ENCODE results near the gene GRIA2. TPM values are rescaled to one million over a fixed set of nuclear protein-coding genes. Genes with fewer than 3 reads are reported as not detected.
"Not testable (repeated sequence)": the region's sequence is repeated elsewhere in the genome, so short reads cannot be mapped to it uniquely, and the experiment has no call there.

GRIA2 gene
- total RNA-seq (not detected), total RNA-seq (0 reads per million in 2 donors)

GRCh38 chr4:157220371-157220881 lies at the start of gene GRIA2:
Gene GRIA2, plus strand, starts transcription at chr4:157220728. Its CDS starts 315 bp downstream, at chr4:157221043.
- ATAC-seq (no peak), DNase-seq (no peak)
- no peak within 1 kb of the TSS for H3K4me3 Mint-ChIP-seq
- H3K4me1 Mint-ChIP-seq = no peaks in the 10 kb centered on the region
- H3K36me3 Mint-ChIP-seq (ENCODE audit: low read depth) = peaks cover 4% of the 10 kb centered on the region
- H3K9me3 ChIP-seq (ENCODE audit: control insufficient read depth, low read length, poor library complexity, severe bottlenecking) = no peaks in the 10 kb centered on the region
- peaks cover 32% of the 10 kb centered on the region for H3K27me3 Mint-ChIP-seq
- H3K27ac Mint-ChIP-seq = no peak within 1 kb of the TSS

GRCh38 chr4:157172011-157172410 lies 48.5 kb upstream of the GRIA2 start:
- Mint-ChIP-seq H3K27me3 (no peaks in the 10 kb centered on the region), H3K27ac (no peak overlapping the region), H3K4me1 (no peaks in the 10 kb centered on the region), H3K36me3 (ENCODE audit: low read depth) (no peaks in the 10 kb centered on the region), H3K4me3 (no peak overlapping the region)
- no peak for DNase-seq
- H3K9me3 ChIP-seq (ENCODE audit: control insufficient read depth, low read length, poor library complexity, severe bottlenecking) = no peaks in the 10 kb centered on the region
- no peak for ATAC-seq

GRCh38 chr4:157180268-157180667 lies 40.3 kb upstream of the GRIA2 start:
- not testable (repeated sequence) for ATAC-seq; H3K36me3 Mint-ChIP-seq (ENCODE audit: low read depth); H3K9me3 ChIP-seq (ENCODE audit: control insufficient read depth, low read length, poor library complexity, severe bottlenecking); H3K4me1 Mint-ChIP-seq; DNase-seq; H3K27ac Mint-ChIP-seq; H3K4me3 Mint-ChIP-seq; H3K27me3 Mint-ChIP-seq

- Mint-ChIP-seq H3K4me1 (no peaks in the 10 kb centered on the region), H3K27me3 (no peaks in the 10 kb centered on the region), H3K4me3 (no peak overlapping the region), H3K36me3 (ENCODE audit: low read depth) (no peaks in the 10 kb centered on the region), H3K27ac (no peak overlapping the region)
- no peak for DNase-seq
- no peak for ATAC-seq
- H3K9me3 ChIP-seq (ENCODE audit: control insufficient read depth, low read length, poor library complexity, severe bottlenecking) = no peaks in the 10 kb centered on the region
These were observed 36.2 kb upstream of the GRIA2 start for GRCh38 chr4:157184300-157184699.

- DNase-seq (no peak), ATAC-seq (no peak)
- no peaks in the 10 kb centered on the region for H3K9me3 ChIP-seq (ENCODE audit: control insufficient read depth, low read length, poor library complexity, severe bottlenecking)
- Mint-ChIP-seq H3K4me3 (no peak overlapping the region), H3K4me1 (no peaks in the 10 kb centered on the region), H3K36me3 (ENCODE audit: low read depth) (no peaks in the 10 kb centered on the region), H3K27ac (no peak overlapping the region), H3K27me3 (no peaks in the 10 kb centered on the region)
These were observed 35.2 kb upstream of the GRIA2 start for GRCh38 chr4:157185363-157185762.

- Mint-ChIP-seq H3K4me1 (no peaks in the 10 kb centered on the region), H3K4me3 (no peak overlapping the region)
- ATAC-seq = no peak
These were observed 25.2 kb upstream of the GRIA2 start for GRCh38 chr4:157195374-157195773.

GRCh38 chr4:157196046-157196445 lies 24.5 kb upstream of the GRIA2 start:
- H3K9me3 ChIP-seq (ENCODE audit: control insufficient read depth, low read length, poor library complexity, severe bottlenecking) = no peaks in the 10 kb centered on the region
- no peak for DNase-seq
- Mint-ChIP-seq H3K27ac (no peak overlapping the region), H3K4me1 (no peaks in the 10 kb centered on the region), H3K27me3 (no peaks in the 10 kb centered on the region), H3K36me3 (ENCODE audit: low read depth) (no peaks in the 10 kb centered on the region), H3K4me3 (no peak overlapping the region)
- ATAC-seq = no peak

More at GRCh38 chr4:157195374-157195773, 25.2 kb upstream of the GRIA2 start:
- no peaks in the 10 kb centered on the region for H3K9me3 ChIP-seq (ENCODE audit: control insufficient read depth, low read length, poor library complexity, severe bottlenecking)
- no peak overlapping the region for H3K27ac Mint-ChIP-seq
- no peaks in the 10 kb centered on the region for H3K27me3 Mint-ChIP-seq
- DNase-seq = no peak
- H3K36me3 Mint-ChIP-seq (ENCODE audit: low read depth) = no peaks in the 10 kb centered on the region

- Mint-ChIP-seq H3K4me1 (no peaks in the 10 kb centered on the region), H3K36me3 (ENCODE audit: low read depth) (no peaks in the 10 kb centered on the region), H3K27me3 (no peaks in the 10 kb centered on the region), H3K27ac (no peak overlapping the region), H3K4me3 (no peak overlapping the region)
- DNase-seq (no peak), ATAC-seq (no peak)
- no peaks in the 10 kb centered on the region for H3K9me3 ChIP-seq (ENCODE audit: control insufficient read depth, low read length, poor library complexity, severe bottlenecking)
These were observed 15.8 kb upstream of the GRIA2 start for GRCh38 chr4:157204634-157205244.

GRCh38 chr4:157217708-157218107 lies 2.8 kb upstream of the GRIA2 start:
- no peaks in the 10 kb centered on the region for H3K4me1 Mint-ChIP-seq
- peaks cover 26% of the 10 kb centered on the region for H3K27me3 Mint-ChIP-seq
- ATAC-seq (no peak), DNase-seq (no peak)
- no peaks in the 10 kb centered on the region for H3K9me3 ChIP-seq (ENCODE audit: control insufficient read depth, low read length, poor library complexity, severe bottlenecking)
- H3K27ac Mint-ChIP-seq = no peak overlapping the region
- no peak overlapping the region for H3K4me3 Mint-ChIP-seq
- peaks cover 2% of the 10 kb centered on the region for H3K36me3 Mint-ChIP-seq (ENCODE audit: low read depth)

GRCh38 chr4:157219711-157220370 lies 687 bp upstream of the GRIA2 start:
- Mint-ChIP-seq H3K27me3 (peaks cover 32% of the 10 kb centered on the region), H3K4me3 (no peak overlapping the region), H3K27ac (no peak overlapping the region), H3K4me1 (no peaks in the 10 kb centered on the region), H3K36me3 (ENCODE audit: low read depth) (peaks cover 4% of the 10 kb centered on the region)
- no peaks in the 10 kb centered on the region for H3K9me3 ChIP-seq (ENCODE audit: control insufficient read depth, low read length, poor library complexity, severe bottlenecking)
- DNase-seq (no peak), ATAC-seq (no peak)

GRCh38 chr4:157221426-157221894 lies 932 bp downstream of the GRIA2 start:
- no peaks in the 10 kb centered on the region for H3K9me3 ChIP-seq (ENCODE audit: control insufficient read depth, low read length, poor library complexity, severe bottlenecking)
- Mint-ChIP-seq H3K27ac (no peak overlapping the region), H3K36me3 (ENCODE audit: low read depth) (peaks cover 4% of the 10 kb centered on the region), H3K4me3 (no peak overlapping the region), H3K4me1 (no peaks in the 10 kb centered on the region), H3K27me3 (peaks cover 32% of the 10 kb centered on the region)
- no peak for DNase-seq
- no peak for ATAC-seq

- H3K36me3 Mint-ChIP-seq (ENCODE audit: low read depth) = peaks cover 4% of the 10 kb centered on the region
- no peak for DNase-seq
- H3K4me3 Mint-ChIP-seq = no peak overlapping the region
- ATAC-seq = no peak
- H3K27ac Mint-ChIP-seq = no peak overlapping the region
- peaks cover 32% of the 10 kb centered on the region for H3K27me3 Mint-ChIP-seq
- no peaks in the 10 kb centered on the region for H3K4me1 Mint-ChIP-seq
- H3K9me3 ChIP-seq (ENCODE audit: control insufficient read depth, low read length, poor library complexity, severe bottlenecking) = no peaks in the 10 kb centered on the region
These were observed 1.6 kb downstream of the GRIA2 start for GRCh38 chr4:157221895-157222770.

- Mint-ChIP-seq H3K27me3 (peaks cover 32% of the 10 kb centered on the region), H3K4me1 (no peaks in the 10 kb centered on the region), H3K4me3 (no peak overlapping the region), H3K27ac (no peak overlapping the region), H3K36me3 (ENCODE audit: low read depth) (peaks cover 4% of the 10 kb centered on the region)
- H3K9me3 ChIP-seq (ENCODE audit: control insufficient read depth, low read length, poor library complexity, severe bottlenecking) = no peaks in the 10 kb centered on the region
- DNase-seq (no peak), ATAC-seq (no peak)
These were observed 2.2 kb downstream of the GRIA2 start for GRCh38 chr4:157222771-157223160.

Measured in T-helper 17 cell (primary cell).